HL-60/S4 treated with retinoic acid at 250 ng/mL for 4 days and 3 days (cell line): ENCODE results near the gene ANGPTL5.
"Not testable (repeated sequence)": the region's sequence is repeated elsewhere in the genome, so short reads cannot be mapped to it uniquely, and the experiment has no call there.

Experiments
- in situ Hi-C: fragments of 300-500 bp; cut with MboI; formaldehyde crosslinking; loops from 2 replicates; pipeline ENCODE4 v1.7.0; 2022; ENCODE audit warnings: low sequenced_read_pairs

Gene ANGPTL5

DNA sequence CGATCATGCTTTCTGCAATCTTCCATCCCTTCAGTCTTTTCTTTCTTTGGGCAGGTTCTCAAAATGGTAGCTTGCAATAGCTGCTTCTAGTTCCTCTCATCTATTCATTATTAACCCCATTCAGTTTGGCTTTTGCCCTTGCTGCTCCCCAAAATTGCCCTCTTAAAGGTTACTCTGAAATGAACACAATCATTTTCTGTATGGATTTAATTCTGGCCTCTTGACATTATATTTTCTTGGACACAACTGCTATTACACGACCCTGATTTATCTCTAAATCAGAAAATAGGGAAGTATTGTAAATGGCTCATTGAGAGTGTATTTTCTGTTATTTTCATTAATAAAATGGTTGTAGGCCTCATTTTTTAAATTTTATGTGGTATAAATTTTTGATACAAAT, at the start of gene ANGPTL5:
Gene ANGPTL5 (minus strand): TSS at position 101 of the 400 bp plus-strand sequence. CDS start 8,613 bp downstream, outside the sequence.
- in situ Hi-C loops, result no loop called here

DNA sequence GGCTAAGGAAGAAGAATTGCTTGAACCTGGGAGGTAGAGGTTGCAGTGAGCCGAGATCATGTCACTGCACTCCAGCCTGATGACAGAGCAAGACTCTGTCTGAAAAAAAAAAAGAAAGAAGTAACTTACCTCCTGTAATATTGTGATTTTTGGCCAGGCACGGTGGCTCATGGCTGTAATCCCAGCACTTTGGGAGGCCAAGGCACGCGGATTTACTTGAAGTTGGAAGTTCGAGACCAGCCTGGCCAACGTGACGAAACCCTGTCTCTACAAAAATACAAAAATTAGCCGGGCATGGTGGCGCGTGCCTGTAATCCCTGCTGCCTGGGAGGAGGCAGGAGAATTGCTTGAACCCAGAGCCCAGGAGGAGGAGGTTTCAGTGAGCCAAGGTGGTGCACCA, 47.9 kb upstream of the ANGPTL5 start:
- in situ Hi-C loops, result not testable (repeated sequence)

DNA sequence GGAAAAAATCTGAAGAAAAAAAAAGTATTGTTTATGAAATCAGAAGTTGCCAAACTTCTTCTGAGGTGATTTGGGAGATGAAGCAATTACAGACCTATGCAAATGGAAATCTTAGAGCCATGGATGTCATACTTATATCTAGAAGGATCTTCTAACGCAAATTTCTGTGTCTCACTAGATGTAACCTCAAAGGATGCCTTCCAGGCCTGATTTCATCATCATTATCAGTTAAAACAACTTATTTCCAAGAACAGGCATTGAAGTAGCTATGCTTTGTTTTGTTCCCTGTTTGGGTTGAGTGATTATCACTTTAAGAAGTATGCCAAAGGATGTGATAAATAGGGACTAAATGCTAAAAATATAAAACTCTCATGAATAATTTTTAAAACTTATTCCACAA, 43.9 kb upstream of the ANGPTL5 start:
- in situ Hi-C loops, result no loop called here

DNA sequence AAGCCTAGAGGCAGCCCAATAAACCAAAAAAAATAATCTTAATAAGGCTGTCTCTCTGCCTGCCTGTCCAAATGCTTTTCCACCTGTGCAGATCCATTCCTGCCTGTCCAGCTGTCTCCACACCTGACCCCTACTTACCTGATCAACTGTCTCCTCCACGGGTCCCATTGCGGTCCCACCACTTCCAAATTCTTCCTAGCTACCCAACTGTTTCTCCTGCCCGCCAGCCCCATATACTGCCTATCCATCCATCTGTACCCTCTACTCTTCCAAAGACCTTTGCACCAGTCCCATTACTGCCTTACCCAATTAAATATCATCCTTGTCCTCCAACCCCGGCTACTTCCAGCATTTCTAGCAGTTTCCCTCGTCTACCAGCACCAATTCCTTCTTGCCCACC, 39.4 kb upstream of the ANGPTL5 start:
- in situ Hi-C loops, result no loop called here

DNA sequence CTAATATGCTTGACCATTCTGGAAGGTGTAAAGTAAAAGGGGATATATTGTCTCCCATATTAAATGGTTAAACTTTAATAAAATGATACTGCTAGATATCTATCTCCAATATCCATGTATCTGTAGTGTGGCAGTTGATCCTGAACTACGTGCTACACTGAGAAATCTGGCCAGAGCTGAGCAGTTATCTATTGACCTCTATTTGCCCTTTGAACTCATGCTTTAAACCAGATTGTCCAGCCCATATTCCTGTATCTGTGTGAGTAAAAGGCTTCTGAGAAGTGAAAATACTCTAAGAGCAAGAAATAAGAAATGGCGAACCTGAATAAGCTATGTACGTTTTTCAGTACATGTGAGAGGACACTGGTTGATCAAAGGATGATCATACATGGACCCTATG, 39.0 kb upstream of the ANGPTL5 start:
- in situ Hi-C loops, result no loop called here

DNA sequence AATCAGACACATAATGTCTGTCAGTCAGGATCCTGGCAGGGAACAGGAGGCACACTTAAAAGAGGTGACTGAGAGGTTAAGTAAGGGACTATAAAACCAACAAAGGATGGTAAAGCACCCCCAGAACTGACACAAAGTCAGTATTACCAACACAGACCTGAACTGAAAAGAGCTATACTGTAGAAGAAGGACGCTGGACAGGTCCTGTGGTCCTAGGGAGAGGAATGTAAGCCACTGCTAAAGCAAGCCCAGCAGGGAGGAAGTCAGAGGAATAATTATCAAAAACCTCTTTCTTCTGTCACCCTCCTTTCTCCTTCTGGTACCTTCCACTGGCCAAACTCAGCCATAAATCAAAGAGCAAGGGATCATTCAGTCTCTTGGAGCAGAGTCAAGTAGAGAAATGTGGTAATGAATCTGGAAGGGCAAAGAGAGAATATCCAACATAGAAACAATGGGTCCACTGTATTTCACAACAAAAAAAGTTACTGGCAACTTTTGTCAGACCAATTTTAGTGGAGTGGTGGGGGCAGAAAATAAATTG, 33.4 kb upstream of the ANGPTL5 start:
- in situ Hi-C loops, result no loop called here

DNA sequence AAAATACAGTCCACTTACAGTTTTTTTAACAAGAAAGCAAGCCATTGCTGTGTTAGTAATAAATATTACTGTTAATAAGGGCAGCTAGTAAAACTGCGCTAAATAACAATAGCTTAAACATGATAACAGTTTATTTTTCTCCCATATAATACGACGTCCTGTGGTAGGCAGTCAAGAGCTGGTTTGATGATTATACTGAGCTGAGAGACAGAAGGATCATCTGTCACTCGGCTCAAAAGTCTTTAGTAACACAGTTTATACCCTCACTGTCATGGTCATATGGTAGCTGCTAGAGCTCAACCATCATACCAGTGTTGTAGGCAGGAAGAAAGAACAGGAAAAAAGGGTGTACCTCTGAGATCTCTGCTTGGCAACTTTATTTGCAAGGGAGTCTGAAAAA, 29.1 kb upstream of the ANGPTL5 start:
- in situ Hi-C loops, result no loop called here

DNA sequence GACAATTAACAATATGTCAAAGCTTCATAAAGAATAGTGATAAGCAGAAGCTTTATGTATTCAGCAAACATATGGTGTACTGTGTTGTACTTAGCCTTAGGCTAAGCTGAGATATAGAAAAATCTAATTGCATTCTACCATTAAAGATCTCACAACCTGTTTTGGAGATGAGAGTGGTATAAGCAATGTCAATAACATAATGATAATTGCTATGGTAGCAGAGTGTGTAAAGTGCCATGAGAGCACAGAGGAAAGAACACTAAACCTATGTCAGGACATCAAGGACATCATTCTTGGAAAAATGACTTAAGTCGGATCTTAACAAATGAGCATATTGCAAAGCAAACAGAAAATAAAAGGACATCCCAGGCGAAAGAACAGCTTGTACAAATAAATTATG, 28.6 kb upstream of the ANGPTL5 start:
- in situ Hi-C loops, result no loop called here

DNA sequence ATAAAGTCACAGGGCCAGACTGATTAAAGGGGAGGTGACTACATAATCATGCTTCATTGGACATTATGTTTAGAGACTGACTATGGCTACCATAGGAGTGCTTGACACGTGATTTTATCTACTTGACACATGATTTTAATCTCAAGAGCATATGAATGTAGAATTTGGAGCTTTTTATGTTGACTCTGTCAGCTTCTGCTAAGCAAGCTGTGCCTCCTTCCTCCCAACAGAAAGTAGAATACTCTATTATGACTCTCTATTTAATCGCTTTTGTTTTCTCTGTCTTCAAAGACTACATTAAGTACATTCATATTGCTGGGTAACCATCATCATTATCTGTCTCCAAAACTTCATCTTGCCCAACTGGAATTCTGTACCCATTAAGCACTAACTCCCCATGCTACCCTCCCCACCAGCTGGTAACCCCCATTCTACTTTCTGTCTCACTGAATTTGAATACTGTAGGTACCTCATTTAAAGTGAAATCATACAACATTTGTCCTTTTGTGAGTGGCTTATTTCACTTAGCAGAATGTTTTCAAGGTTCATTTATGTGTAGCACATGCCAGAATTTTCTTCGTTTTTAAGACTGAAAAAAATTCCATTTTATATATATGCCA, 24.7 kb upstream of the ANGPTL5 start:
- in situ Hi-C loops, result no loop called here

DNA sequence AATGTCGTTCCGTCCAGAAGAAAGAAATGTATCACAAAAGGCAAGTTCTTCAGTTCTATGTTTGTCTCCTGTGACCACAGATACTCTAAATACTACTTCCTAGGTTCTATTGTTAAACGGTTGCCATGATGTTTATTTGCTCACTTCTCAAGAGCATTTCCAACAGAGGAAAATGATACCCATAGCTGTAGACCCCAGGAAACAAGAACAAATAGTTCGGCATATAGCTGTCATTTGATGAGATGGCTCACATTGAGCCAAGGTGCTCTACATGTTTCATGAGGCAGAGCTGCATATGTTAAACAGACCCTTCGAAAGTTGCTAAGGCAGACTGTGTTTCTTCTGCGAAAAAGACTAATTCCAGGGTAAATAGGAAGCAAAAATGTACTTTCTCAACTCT, 15.4 kb upstream of the ANGPTL5 start:
- in situ Hi-C loops, result no loop called here

DNA sequence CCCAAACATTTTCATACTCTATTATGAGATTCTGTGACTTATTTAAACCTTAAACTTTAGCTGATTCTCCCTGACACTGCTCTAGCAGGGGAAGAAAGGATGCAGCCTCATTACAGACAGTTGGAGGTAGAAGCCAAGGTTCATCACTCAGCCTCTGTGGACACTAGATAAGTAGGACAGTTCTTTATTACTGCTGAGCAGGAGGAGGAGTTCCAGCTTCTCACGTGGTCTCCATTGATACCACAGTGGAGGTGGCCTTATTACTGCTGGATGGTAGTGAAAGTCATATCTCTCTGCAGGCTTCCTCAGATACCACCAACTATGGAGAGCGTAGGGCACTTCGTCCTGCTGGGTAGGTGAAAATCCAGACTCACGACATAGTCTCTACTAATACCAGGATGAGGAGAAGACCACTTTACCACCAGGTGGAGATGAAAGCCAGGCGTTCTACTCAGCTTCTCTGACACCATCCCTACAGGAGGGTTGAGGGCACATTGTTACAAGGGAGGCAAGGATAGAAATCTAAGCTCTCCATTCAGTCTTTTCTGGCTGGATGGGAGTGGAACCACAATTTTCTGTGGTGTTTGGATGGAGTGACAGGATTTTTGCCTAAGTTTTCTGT, 13.1 kb upstream of the ANGPTL5 start:
- in situ Hi-C loops, result no loop called here

DNA sequence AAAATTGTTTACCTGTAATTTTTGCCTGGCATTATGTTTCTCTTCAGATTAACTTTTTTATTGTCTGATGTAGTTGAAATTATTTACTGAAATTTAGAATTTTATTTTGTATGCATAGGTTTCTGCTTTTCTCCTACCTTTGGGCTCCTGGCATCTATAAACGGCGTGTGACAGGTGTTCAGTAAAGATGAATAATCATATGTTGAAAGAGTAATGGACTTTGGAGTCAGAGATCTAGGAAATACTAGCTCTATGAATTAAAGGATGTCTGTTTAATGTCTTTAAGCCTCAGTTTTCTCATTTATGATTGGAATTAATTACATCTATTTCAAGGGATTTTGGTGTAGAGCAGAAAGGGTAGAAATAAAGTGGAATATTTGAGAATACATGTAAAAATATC, 7.2 kb upstream of the ANGPTL5 start:
- in situ Hi-C loops, result no loop called here

DNA sequence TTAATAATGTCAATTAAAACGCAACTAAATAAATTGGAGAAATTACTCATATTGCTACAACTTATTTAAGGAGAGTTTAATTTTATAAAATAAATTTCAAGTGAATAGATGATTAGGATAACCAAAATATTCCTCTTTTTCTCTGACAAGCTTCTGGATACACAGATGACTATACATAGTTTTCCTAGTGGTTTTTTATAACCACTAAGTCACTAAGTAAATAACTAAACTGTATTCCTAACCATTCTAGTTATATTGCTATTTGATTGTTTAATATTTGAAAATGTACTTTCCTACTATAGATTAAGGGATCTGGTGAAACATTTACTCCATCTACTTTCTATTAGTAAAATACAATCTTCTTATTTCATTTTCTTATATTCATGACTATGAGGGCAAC, 4.7 kb upstream of the ANGPTL5 start:
- in situ Hi-C loops, result no loop called here

DNA sequence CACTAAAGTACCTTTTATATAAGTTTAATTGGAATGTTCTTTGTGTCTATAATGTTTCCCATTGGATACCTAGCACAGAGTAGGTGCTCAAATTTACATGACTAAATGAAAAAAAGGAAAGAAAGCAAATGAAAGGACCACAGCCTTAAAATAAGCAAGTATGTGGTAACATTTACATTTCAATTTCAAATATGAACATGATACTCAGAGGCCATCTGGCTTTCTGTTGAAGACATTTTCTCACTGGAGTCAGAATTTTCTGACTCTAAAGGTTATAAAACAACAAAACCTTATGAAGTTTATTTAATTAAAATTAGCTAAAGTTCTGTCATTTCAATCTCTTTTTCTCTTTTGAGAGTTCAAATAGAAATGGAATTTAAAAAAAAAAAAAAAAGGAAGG, 904 bp upstream of the ANGPTL5 start:
- in situ Hi-C loops, result no loop called here

DNA sequence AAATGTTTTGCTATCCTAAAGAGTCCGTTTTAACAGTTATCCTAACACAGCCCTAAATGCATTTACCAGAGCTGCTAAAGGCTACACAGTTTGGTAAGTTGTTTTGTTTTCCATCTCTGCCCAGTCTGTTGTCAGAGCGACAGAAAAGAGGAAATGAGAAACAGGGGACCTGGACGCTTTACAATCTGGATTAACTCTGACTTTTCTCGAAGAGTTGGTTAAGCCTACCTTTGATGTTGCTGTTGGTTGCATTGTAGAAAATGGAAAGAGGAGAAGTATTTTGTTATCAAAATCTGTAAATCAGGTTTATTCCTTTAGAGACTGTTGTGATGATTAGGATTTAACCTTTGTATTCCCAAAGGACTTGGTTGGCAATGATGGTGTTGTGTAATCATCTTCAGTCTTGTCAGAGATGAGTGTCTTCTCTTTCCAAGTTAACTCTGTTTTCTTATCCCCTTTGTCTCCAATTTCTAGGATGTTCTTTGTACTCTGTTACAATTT, 481 bp downstream of the ANGPTL5 start:
- in situ Hi-C loops, result no loop called here

DNA sequence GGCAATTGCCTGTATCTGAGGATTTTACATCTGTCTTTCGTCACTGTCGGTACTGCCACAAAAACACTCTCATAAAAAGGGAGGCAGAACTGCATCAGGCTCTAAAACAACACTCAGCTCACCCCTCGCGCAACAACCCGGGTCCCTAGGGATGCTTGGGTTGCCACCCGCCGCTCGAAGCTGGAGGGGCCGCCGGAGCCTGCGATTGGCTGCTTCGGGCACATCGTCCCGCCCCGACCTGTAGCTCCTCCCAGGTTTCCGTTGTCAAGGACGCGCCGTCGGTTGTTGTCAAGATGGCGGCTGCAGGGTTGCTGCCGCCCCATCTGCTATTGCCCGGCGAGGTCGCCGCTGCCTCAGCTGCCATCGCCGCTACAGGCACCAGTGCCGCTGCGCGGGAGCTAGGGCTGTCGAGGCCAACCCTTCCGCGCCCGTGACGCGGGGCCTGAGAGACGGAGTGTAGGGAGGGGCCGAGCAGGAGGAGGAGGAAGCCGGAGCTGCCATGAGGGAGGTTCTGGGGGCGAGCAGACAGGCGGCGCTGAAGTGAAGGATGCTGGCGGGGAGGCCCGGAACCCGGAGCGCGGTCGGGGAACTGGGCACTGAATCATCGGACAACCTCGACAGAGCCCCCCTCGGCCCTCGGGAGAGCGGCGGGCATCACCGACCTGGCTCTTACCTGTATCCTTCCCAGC, 1.4 kb downstream of the ANGPTL5 start, which contains the start of gene CEP126:
Gene CEP126 (plus strand): TSS at position 273 of the 689 bp plus-strand sequence. CDS start 275 bp downstream, at position 548.
- in situ Hi-C loops, result no loop called here

DNA sequence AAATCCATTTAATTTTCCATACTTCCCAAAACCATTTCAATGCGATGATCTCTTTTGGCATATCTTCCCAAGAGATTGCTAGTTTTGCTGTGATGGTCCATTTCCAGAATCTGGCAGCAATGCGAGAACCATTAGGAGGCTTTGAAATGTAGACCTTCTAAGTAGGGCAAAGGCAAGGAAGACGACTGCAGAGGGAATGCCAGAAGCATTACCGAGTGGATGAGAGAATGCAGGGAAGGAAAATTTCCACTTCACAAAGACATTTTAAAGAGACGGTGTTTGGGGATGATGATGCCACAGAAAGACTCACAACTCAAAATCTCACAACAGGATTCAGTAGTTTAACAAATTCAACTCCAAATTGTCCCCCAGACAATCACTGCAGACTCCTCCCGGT, 2.0 kb downstream of the ANGPTL5 start:
- in situ Hi-C loops, result no loop called here

DNA sequence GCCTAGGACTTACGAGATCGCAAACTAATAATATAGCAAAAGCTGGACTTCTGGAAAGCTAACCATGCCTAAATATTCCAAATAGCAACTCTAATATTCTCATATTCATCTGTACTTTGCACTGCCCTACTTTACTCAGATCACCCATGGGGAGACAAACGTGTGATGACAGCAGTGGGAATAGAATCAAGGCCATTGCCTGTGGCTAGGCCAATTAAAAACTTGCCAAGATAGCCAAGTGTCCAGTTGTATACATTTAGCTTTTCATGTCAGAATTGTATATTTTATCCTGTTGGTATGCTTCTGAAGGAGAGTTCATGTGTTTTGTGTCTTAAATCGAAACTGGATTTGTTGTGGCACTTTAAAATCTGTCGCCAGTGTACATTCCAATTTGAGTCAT, 2.7 kb downstream of the ANGPTL5 start:
- in situ Hi-C loops, result no loop called here

DNA sequence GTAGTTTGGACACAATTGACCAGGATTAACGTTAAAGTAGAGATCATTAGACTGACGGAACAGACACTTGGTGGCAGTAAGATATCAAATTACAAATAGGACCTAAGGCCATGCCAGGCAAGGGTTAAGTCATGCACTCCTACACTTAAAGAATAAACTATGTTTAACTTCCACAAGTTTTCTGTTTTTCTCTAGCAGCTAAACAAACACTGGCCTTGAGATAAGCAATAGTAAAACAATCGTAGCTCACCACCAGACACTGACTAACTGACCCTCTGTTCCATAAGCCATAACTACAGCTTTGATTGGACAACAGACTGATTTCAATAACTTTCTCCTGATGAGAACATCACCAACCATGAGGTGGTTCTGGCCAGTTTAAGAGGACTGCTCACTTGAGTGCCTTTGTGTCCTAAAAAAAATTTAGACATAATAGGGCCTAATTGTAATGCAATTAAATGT, 3.5 kb downstream of the ANGPTL5 start:
- in situ Hi-C loops, result no loop called here

DNA sequence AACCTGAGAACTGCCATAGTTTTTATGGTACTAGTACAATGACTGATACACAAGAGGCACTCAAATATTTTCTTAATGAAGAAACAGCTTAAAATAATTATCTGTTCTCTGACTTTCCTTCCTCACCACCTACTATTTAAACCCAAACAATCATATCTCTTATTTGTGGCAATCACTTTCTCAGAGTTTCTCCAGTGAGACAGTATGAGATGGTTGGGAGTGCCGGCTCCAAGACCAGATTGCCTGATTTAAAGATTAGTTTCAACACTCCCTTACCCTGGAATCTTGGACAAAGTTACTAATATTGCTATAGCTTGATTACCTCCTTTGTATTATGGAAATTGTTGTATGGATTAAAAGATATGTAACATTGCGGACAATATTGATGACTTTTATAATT, 7.2 kb downstream of the ANGPTL5 start:
- in situ Hi-C loops, result no loop called here

DNA sequence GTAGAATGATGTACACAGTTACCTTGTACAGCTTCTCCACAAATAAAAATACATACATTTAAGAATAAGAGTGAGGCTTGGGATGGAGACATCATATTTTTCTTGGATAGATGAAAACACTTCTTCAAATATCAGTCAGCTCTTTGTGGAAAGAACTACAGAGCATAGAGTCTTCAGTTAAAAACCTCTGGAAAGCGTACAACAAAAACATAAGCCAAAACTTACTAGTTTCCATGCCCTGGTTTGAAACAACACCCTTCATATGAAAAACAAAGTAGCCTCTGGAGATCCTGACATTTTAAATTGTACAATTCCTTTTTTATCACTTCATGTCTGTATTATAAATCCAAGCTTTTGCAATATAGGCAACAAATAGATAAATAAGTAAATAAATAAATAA, 8.5 kb downstream of the ANGPTL5 start:
- in situ Hi-C loops, result no loop called here

DNA sequence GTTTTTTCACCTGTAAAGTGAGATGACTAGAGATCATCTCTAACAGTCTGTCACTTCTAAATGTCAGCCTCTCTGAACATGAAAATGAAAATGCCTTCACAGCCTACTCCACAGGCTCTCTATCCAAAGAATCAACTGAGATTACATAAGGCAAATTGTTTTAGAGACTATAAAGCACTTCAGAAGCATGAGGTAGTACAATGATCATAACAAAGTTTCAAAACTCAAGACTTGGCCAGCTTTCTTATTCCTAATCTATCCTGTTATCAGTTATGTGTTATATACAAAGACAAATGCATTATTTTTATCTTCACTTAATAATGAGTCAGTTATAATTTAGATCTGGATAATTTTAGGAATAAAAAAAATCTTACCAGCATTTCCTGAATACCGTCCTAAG, 21.8 kb downstream of the ANGPTL5 start:
- in situ Hi-C loops, result no loop called here
